ENCODE measurements around the gene LAMC1. TPM values are rescaled to one million over a fixed set of nuclear protein-coding genes. Genes with fewer than 3 reads are reported as not detected.

Gene LAMC1
- 1.1 TPM for total RNA-seq
- not detected for polyA plus RNA-seq

DNA sequence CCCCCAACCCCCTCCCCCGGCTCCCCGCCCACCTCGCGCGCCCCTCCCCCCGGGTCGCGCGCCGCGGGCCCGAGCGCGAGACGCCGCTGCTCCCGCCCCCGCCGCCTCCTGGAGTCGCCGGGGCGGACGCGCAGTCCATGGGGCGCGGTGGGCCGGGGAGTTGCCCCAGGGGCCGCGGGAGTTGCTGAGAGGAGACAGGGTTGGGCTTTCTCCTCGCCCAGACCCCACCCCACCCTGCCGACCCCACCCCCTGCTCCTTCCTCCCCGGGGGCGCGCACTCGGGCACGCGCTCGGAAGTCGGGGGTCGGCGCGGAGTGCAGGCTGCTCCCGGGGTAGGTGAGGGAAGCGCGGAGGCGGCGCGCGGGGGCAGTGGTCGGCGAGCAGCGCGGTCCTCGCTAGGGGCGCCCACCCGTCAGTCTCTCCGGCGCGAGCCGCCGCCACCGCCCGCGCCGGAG lies at the start of gene LAMC1:
TSS of gene LAMC1 (plus strand) at position 275 of the 455 bp plus-strand sequence. CDS start 297 bp downstream, outside the sequence.
- peaks cover 0 to 11% (median 3%) of the 10 kb centered on the region in 7 donors for H3K9me3 Mint-ChIP-seq
- H3K36me3 ChIP-seq (ENCODE audit: control insufficient read depth, insufficient read depth, low read length): no peaks in the 10 kb centered on the region
- no peak within 1 kb of the TSS for H3K27ac Mint-ChIP-seq
- peaks cover 17% of the 10 kb centered on the region for H3K4me1 ChIP-seq (ENCODE audit: control insufficient read depth, insufficient read depth, low read length, poor library complexity, severe bottlenecking)
- peak within 1 kb of the TSS; percentile 64 to 86 (median 80) for H3K4me3 Mint-ChIP-seq
- H3K27me3 ChIP-seq (ENCODE audit: control insufficient read depth, insufficient read depth, low read length): peaks cover 45% of the 10 kb centered on the region
- peaks cover 3% of the 10 kb centered on the region for H3K36me3 Mint-ChIP-seq
- peak within 1 kb of the TSS; percentile 16 for H3K4me3 ChIP-seq (ENCODE audit: low read depth, low read length)
- H3K27me3 Mint-ChIP-seq: peaks cover 55% of the 10 kb centered on the region
- DNase-seq (no peak), ATAC-seq (ENCODE audit: low read depth in 2 of 2) (peak; percentile 5 to 23)
- no peak within 1 kb of the TSS for H3K27ac ChIP-seq (ENCODE audit: insufficient read depth, low read length, poor library complexity, severe bottlenecking)
- H3K4me1 Mint-ChIP-seq: peaks cover 0 to 17% (median 9%) of the 10 kb centered on the region in 4 donors
- H3K9me3 ChIP-seq (ENCODE audit: control insufficient read depth in 2 of 2, low read length in 2 of 2): no peaks in the 10 kb centered on the region

DNA sequence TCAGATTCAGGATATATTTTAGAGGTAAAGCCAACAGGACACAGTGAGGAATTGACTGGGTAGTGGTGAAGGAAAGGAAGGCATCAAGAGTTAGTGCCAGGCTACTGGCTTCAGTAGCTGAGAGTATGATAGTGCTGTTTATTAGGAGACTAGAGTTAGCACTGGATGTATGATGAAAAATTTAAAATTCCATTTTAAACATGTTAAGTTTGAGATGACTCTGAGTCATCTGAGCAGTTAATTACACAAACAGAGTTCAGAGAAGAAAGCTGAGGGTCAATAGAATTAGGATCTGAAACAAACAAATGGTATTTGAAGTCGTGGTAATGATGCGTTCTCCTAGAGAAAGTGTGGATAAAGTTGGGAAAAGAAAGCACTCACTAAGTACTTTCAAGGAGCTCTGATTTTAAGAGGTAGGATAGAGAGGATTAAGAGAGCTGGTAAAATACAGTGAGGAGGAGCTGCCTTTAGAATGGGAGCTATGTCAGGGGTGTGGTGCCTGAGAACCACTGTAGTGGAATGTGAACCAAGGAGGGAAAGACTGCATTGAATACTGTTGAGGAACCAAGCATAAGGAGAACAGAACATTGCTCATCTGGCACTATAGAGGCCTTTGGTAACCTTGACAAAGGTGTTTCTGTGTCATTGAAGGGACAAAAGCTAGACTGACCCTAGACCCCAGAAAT lies 48.6 kb upstream of the LAMC1 start:
- Mint-ChIP-seq H3K27me3 (peaks cover 7% of the 10 kb centered on the region), H3K36me3 (no peaks in the 10 kb centered on the region), H3K27ac (no peak overlapping the region), H3K4me1 (no peaks in the 10 kb centered on the region), H3K9me3 (peaks cover 0 to 1% (median 0%) of the 10 kb centered on the region in 7 donors), H3K4me3 (no peak overlapping the region)
- Histone ChIP-seq H3K27ac (ENCODE audit: insufficient read depth, low read length, poor library complexity, severe bottlenecking) (no peak overlapping the region), H3K4me1 (ENCODE audit: control insufficient read depth, insufficient read depth, low read length, poor library complexity, severe bottlenecking) (no peaks in the 10 kb centered on the region), H3K36me3 (ENCODE audit: control insufficient read depth, insufficient read depth, low read length) (no peaks in the 10 kb centered on the region), H3K4me3 (ENCODE audit: low read depth, low read length) (no peak overlapping the region), H3K9me3 (ENCODE audit: control insufficient read depth in 2 of 2, low read length in 2 of 2) (no peaks in the 10 kb centered on the region), H3K27me3 (ENCODE audit: control insufficient read depth, insufficient read depth, low read length) (peaks cover 2% of the 10 kb centered on the region)
- ATAC-seq (ENCODE audit: low read depth in 2 of 2) (no peak), DNase-seq (no peak)

DNA sequence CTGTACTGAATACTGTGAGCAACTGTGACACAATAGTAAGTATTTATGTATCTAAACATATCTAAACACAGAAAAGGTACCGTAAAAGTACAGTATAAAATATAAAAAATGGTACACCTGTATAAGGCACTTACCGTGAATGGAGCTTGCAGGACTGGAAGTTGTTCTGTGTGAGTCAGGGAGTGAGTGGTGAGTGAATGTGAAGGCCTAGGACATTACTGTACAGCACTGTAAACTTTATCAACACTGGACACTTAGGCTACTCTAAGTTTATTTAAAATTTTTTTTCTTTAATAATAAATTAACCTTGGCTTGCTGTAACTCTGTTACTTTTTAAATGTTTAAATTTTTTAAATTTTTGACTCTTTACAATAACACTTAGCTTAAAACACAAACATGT lies 45.7 kb upstream of the LAMC1 start:
- no peak overlapping the region for H3K27ac ChIP-seq (ENCODE audit: insufficient read depth, low read length, poor library complexity, severe bottlenecking)
- Mint-ChIP-seq H3K36me3 (no peaks in the 10 kb centered on the region), H3K4me3 (no peak overlapping the region), H3K27ac (no peak overlapping the region), H3K27me3 (peaks cover 7% of the 10 kb centered on the region), H3K4me1 (no peaks in the 10 kb centered on the region), H3K9me3 (peaks cover 0 to 4% (median 0%) of the 10 kb centered on the region in 7 donors)
- ATAC-seq (ENCODE audit: low read depth in 2 of 2) (no peak), DNase-seq (no peak)
- H3K4me1 ChIP-seq (ENCODE audit: control insufficient read depth, insufficient read depth, low read length, poor library complexity, severe bottlenecking): no peaks in the 10 kb centered on the region
- H3K4me3 ChIP-seq (ENCODE audit: low read depth, low read length): no peak overlapping the region
- H3K27me3 ChIP-seq (ENCODE audit: control insufficient read depth, insufficient read depth, low read length): no peaks in the 10 kb centered on the region
- H3K36me3 ChIP-seq (ENCODE audit: control insufficient read depth, insufficient read depth, low read length): no peaks in the 10 kb centered on the region
- no peaks in the 10 kb centered on the region for H3K9me3 ChIP-seq (ENCODE audit: control insufficient read depth in 2 of 2, low read length in 2 of 2)

DNA sequence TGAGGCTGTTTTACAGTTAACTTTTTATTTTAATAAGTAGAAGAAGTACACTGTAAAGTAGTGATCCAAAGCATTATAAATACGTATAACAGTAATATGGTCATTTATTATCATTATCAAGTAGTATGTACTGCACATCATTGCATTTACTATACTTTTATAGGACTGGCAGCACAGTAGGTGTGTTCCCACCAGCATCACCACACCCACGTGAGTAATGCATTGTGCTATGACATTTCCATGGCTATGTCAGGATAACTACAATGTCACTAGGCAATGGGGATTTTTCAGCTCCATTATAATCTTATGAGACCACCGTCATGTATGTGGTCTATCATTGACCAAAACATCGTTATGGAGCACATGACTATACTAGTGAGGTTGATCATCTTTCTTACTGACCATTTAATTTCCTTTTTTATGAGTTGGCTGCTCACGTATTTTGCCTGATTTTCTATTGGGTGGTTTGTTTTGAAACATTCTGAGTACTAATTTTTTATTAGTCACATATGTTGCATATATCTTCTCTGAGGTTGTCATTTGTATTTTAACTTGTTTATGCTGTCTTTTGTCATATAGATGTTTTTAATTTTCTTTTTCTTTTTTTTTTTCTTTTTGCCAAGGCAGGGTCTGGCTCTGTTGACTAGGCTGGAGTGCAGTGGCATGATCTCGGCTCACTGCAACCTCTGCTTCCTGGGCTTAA lies 44.9 kb upstream of the LAMC1 start:
- ATAC-seq (ENCODE audit: low read depth in 2 of 2) (no peak), DNase-seq (no peak)
- Histone ChIP-seq H3K27ac (ENCODE audit: insufficient read depth, low read length, poor library complexity, severe bottlenecking) (no peak overlapping the region), H3K9me3 (ENCODE audit: control insufficient read depth in 2 of 2, low read length in 2 of 2) (no peaks in the 10 kb centered on the region), H3K27me3 (ENCODE audit: control insufficient read depth, insufficient read depth, low read length) (no peaks in the 10 kb centered on the region), H3K4me3 (ENCODE audit: low read depth, low read length) (no peak overlapping the region), H3K36me3 (ENCODE audit: control insufficient read depth, insufficient read depth, low read length) (no peaks in the 10 kb centered on the region), H3K4me1 (ENCODE audit: control insufficient read depth, insufficient read depth, low read length, poor library complexity, severe bottlenecking) (no peaks in the 10 kb centered on the region)
- Mint-ChIP-seq H3K27me3 (peaks cover 7% of the 10 kb centered on the region), H3K4me1 (no peaks in the 10 kb centered on the region), H3K9me3 (peaks cover 0 to 6% (median 0%) of the 10 kb centered on the region in 7 donors), H3K36me3 (no peaks in the 10 kb centered on the region), H3K27ac (no peak overlapping the region), H3K4me3 (no peak overlapping the region)

DNA sequence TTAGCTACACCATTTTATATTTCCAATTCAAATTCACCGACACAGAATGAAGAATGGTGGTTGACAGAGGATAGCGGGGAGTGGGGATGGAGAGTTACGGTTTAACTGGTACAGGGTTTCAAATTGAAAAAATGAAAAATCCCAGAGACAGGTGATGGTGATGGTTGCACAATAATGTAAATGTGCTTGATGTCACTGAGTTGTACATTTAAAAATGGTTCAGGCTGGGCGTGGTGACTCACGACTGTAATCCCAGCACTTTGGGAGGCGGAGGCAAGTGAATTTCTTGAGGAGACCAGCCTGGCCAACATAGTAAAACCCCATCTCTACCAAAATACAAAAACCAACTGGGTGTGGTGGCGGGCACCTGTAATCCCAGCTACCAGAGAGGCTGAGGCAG lies 39.1 kb upstream of the LAMC1 start:
- Histone ChIP-seq H3K27ac (ENCODE audit: insufficient read depth, low read length, poor library complexity, severe bottlenecking) (no peak overlapping the region), H3K36me3 (ENCODE audit: control insufficient read depth, insufficient read depth, low read length) (no peaks in the 10 kb centered on the region), H3K27me3 (ENCODE audit: control insufficient read depth, insufficient read depth, low read length) (peaks cover 2% of the 10 kb centered on the region), H3K9me3 (ENCODE audit: control insufficient read depth in 2 of 2, low read length in 2 of 2) (no peaks in the 10 kb centered on the region), H3K4me1 (ENCODE audit: control insufficient read depth, insufficient read depth, low read length, poor library complexity, severe bottlenecking) (no peaks in the 10 kb centered on the region), H3K4me3 (ENCODE audit: low read depth, low read length) (no peak overlapping the region)
- Mint-ChIP-seq H3K4me3 (no peak overlapping the region), H3K36me3 (no peaks in the 10 kb centered on the region), H3K27ac (no peak overlapping the region), H3K9me3 (peaks cover 0 to 6% (median 0%) of the 10 kb centered on the region in 7 donors), H3K4me1 (no peaks in the 10 kb centered on the region), H3K27me3 (peaks cover 6% of the 10 kb centered on the region)
- ATAC-seq (ENCODE audit: low read depth in 2 of 2) (no peak), DNase-seq (no peak)

DNA sequence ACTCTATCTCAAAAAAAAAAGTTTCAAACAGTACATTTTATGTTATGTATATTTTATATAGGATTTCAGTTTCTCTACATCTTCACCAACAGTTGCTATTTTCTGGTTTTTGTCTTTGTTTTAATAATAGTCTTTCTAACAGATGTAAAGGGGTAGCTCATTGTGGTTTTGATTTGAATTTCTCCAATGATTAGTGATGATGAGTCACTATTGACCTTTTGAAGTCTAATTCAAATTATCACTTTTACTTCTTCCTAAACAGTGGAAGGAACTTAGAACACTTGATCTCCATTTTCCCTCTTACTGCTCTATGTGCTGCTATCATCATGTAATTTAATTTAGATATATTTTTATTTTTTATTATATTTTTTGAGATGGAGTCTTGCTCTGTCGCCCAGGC lies 38.6 kb upstream of the LAMC1 start:
- Mint-ChIP-seq H3K36me3 (no peaks in the 10 kb centered on the region), H3K4me3 (no peak overlapping the region)
- no peak overlapping the region for H3K4me3 ChIP-seq (ENCODE audit: low read depth, low read length)

DNA sequence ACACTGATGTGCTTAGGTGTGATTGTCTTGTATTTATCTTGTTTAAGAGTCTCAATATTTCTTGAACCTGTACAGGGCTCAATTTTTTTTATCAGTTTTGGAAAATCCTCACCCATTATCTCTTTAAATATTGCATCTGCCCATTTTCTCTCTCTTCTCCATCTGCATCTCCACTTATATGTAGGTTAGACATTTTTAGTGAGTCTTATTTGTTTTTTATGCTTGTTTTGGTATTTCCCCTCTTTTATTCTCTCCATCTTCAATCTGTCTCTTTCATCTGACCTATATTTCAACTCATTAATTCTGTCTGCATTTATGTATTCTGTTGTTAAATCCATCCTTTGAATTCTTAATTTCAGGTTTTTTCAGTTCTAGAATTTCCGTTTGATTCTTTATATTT lies 37.3 kb upstream of the LAMC1 start:
- DNase-seq (no peak), ATAC-seq (ENCODE audit: low read depth in 2 of 2) (no peak)
- no peak overlapping the region for H3K27ac ChIP-seq (ENCODE audit: insufficient read depth, low read length, poor library complexity, severe bottlenecking)
- H3K9me3 Mint-ChIP-seq: peaks cover 0 to 6% (median 0%) of the 10 kb centered on the region in 7 donors
- no peaks in the 10 kb centered on the region for H3K36me3 Mint-ChIP-seq
- H3K27me3 ChIP-seq (ENCODE audit: control insufficient read depth, insufficient read depth, low read length): peaks cover 5% of the 10 kb centered on the region
- H3K27ac Mint-ChIP-seq: no peak overlapping the region
- no peak overlapping the region for H3K4me3 Mint-ChIP-seq
- no peaks in the 10 kb centered on the region for H3K4me1 Mint-ChIP-seq
- no peaks in the 10 kb centered on the region for H3K4me1 ChIP-seq (ENCODE audit: control insufficient read depth, insufficient read depth, low read length, poor library complexity, severe bottlenecking)
- no peak overlapping the region for H3K4me3 ChIP-seq (ENCODE audit: low read depth, low read length)
- no peaks in the 10 kb centered on the region for H3K36me3 ChIP-seq (ENCODE audit: control insufficient read depth, insufficient read depth, low read length)
- H3K9me3 ChIP-seq (ENCODE audit: control insufficient read depth in 2 of 2, low read length in 2 of 2): no peaks in the 10 kb centered on the region
- H3K27me3 Mint-ChIP-seq: peaks cover 8% of the 10 kb centered on the region

More for the DNA sequence above, 38.6 kb upstream of the LAMC1 start:
- Histone ChIP-seq H3K27ac (ENCODE audit: insufficient read depth, low read length, poor library complexity, severe bottlenecking) (no peak overlapping the region), H3K36me3 (ENCODE audit: control insufficient read depth, insufficient read depth, low read length) (no peaks in the 10 kb centered on the region), H3K9me3 (ENCODE audit: control insufficient read depth in 2 of 2, low read length in 2 of 2) (no peaks in the 10 kb centered on the region), H3K4me1 (ENCODE audit: control insufficient read depth, insufficient read depth, low read length, poor library complexity, severe bottlenecking) (no peaks in the 10 kb centered on the region), H3K27me3 (ENCODE audit: control insufficient read depth, insufficient read depth, low read length) (peaks cover 2% of the 10 kb centered on the region)
- H3K9me3 Mint-ChIP-seq: peaks cover 0 to 6% (median 0%) of the 10 kb centered on the region in 7 donors
- no peak for ATAC-seq (ENCODE audit: low read depth in 2 of 2)
- H3K27me3 Mint-ChIP-seq: peaks cover 6% of the 10 kb centered on the region
- no peak for DNase-seq
- H3K27ac Mint-ChIP-seq: no peak overlapping the region
- H3K4me1 Mint-ChIP-seq: no peaks in the 10 kb centered on the region
